BJ (cell line): ENCODE data around the gene ASIC3. TPM values are rescaled to one million over a fixed set of nuclear protein-coding genes. Genes with fewer than 3 reads are reported as not detected.

Experiments used
- CTCF ChIA-PET: fragments of 350-600 bp; formaldehyde crosslinking; extraction: SDS; loops from one replicate; lab custom pipeline; 2021; ENCODE audit warnings: antibody characterized with exemption, inconsistent platforms; lab: Yijun Ruan, JAX
- POLR2A ChIA-PET: fragments of 300-600 bp; sonication (Branson Sonifier 250); formaldehyde crosslinking; extraction: SDS; loops from one replicate; lab custom pipeline; 2021; ENCODE audit warnings: antibody characterized with exemption; lab: Charles Lee
- DNase-seq: peaks from one replicate; pipeline ENCODE4 v3.0.0-alpha.2; 2011; ENCODE audit warnings: low read depth
- H3K27me3 ChIP-seq: 2 replicates; pipeline ENCODE4 v1.6.0; 2011; ENCODE audit warnings: low read length; ENCODE audit not compliant: control insufficient read depth, insufficient read depth
- H3K36me3 ChIP-seq: 2 replicates; pipeline ENCODE4 v1.5.1; 2011; ENCODE audit warnings: low read length; ENCODE audit not compliant: control insufficient read depth, insufficient read depth
- H3K4me3 ChIP-seq: 2 replicates; pipeline ENCODE4 v1.5.1; 2011; ENCODE audit warnings: low read depth, mild to moderate bottlenecking, control low read depth, low read length
- CTCF ChIP-seq: IDR thresholded peaks from 2 replicates; pipeline ENCODE4 v1.5.1; 2011; ENCODE audit warnings: low read depth, mild to moderate bottlenecking, control low read depth, inconsistent platforms, low read length, moderate library complexity; ENCODE audit not compliant: insufficient read depth
- polyA plus RNA-seq: library from polyadenylated mRNA; depleted of rRNA; stranded (reverse); fragments of >200 nt; gene quantifications from 2 replicates; pipeline ENCODE4 v1.2.3, GENCODE V29; 2011

ASIC3 gene
- polyA plus RNA-seq, 1 experiment = 0.45 TPM

DNA sequence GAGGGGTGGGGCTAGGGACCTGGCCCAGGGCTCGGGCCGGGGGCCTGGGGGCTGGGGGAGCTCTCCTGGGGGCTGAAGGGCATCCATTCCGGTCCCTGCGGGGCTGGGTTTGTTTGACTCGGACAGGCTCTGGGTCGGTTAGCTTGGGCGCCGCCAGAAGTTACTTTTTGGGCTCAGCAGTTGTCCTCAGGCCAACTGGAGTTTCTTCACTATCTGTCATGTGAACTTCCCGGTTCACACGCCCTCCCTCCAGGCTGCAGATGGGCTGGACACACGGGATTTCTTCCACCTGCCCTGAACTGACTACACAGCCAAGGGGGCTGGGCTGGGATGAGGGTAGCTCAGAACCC lies 14.9 kb downstream of the ASIC3 start:
- no peaks in the 10 kb centered on the region for H3K27me3 ChIP-seq
- no peak for DNase-seq
- H3K4me3 ChIP-seq = peak overlapping the region; percentile 6; the same call in 1 of the 2 replicates
- CTCF ChIA-PET = interaction anchor here (0.6 to 1.0 kb wide), 3 partner anchors 14 to 47 kb away, joined by 3 read pairs; no protein-coding TSS in a partner anchor
- peaks cover 30% of the 10 kb centered on the region for H3K36me3 ChIP-seq
- no peak for TF ChIP-seq CTCF
- POLR2A ChIA-PET = no interaction called here

DNA sequence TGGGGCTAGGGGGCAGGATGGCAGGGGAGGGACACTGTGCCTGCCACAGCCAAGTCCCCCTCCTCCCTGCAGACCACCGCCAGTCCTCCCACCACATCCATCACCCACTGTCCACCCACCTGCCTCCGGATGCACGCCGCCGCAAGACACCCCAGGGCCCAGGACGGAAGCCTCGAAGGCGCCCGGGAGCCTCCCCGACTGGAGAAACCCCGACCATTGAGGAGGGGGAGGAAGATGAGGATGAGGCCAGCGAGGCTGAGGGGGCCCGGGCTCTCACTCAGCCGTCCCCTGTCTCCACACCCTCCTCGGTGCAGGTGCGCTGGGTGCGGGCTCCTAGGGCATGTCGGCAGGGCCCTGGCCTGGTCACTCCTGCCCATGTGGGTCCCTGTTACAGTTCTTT lies 16.1 kb downstream of the ASIC3 start:
- Histone ChIP-seq H3K27me3 (no peaks in the 10 kb centered on the region), H3K36me3 (peaks cover 35% of the 10 kb centered on the region), H3K4me3 (no peak overlapping the region)
- ChIA-PET CTCF (interaction anchor here (1.0 kb wide), 1 partner anchor 46 kb away, joined by 3 read pairs; no protein-coding TSS in a partner anchor), POLR2A (no interaction called here)
- TF ChIP-seq CTCF = no peak
- DNase-seq = no peak

GRCh38 chr7:151064993-151065392 lies 16.7 kb downstream of the ASIC3 start:
- Histone ChIP-seq H3K36me3 (peaks cover 38% of the 10 kb centered on the region), H3K27me3 (no peaks in the 10 kb centered on the region), H3K4me3 (no peak overlapping the region)
- ChIA-PET CTCF (no interaction called here), POLR2A (no interaction called here)
- TF ChIP-seq CTCF = no peak
- no peak for DNase-seq

- Histone ChIP-seq H3K27me3 (no peaks in the 10 kb centered on the region), H3K4me3 (no peak overlapping the region), H3K36me3 (peaks cover 43% of the 10 kb centered on the region)
- TF ChIP-seq CTCF = no peak
- CTCF ChIA-PET = interaction anchor here (0.9 kb wide), 1 partner anchor 19 kb away, joined by 4 read pairs; no protein-coding TSS in a partner anchor
- no peak for DNase-seq
- POLR2A ChIA-PET = no interaction called here
These were observed 17.2 kb downstream of the ASIC3 start for GRCh38 chr7:151065516-151065915.

DNA sequence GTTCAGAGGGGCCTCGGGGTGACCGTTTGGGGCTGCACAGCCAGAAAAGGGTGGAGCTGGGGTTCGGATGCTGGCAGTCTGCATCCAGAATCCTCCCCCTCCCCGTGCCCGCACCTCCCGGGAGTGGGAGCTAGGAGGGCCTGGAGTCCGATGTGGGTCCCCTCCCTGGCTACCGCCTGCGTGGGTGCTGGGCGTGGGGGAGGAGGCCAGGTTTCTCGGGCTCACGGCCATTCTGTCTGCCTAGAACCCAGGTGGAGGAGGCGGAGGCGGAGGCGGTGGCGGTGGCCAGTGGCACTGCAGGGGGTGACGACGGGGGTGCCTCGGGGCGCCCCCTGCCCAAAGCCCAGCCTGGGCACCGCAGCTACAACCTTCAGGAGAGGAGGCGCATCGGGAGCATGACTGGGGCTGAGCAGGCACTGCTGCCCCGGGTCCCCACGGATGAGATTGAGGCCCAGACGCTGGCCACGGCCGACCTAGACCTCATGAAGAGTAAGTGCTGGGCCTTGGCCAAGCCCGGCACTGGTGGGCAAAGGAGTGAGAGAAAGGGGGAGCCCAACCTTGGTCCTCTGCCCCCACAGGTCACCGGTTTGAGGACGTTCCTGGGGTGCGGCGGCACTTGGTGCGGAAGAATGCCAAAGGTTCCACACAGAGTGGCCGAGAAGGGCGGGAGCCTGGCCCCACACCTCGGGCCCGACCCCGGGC lies 18.1 kb downstream of the ASIC3 start:
- CTCF ChIA-PET = interaction anchor here (0.9 kb wide), 1 partner anchor 18 kb away, joined by 4 read pairs; no protein-coding TSS in a partner anchor
- Histone ChIP-seq H3K4me3 (no peak overlapping the region), H3K36me3 (peaks cover 51% of the 10 kb centered on the region), H3K27me3 (no peaks in the 10 kb centered on the region)
- DNase-seq = no peak
- POLR2A ChIA-PET = no interaction called here
- TF ChIP-seq CTCF = no peak
